Measurements from ENCODE around the gene EGFR.

EGFR gene

DNA sequence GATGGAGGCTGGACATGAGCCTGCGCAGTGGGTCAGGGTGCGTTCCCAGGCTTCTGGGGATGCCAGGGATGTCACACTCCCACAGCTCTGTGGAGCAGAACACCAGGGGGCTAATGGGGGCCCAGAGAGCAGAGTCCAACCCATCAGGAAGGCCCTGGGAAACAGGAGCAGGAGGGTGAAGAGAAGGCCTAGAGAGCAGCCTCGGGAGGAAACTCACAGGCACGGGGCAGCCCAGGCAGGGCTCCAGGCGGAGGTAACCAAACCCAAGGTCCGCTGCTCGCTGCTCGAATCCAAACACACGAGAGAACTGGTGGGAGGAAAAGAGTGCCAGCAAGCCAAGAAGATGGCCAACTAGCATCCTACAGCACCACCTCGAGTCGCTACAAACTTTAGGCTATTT, 215.6 kb downstream of the EGFR start:
- no peak for DNase-seq

DNA sequence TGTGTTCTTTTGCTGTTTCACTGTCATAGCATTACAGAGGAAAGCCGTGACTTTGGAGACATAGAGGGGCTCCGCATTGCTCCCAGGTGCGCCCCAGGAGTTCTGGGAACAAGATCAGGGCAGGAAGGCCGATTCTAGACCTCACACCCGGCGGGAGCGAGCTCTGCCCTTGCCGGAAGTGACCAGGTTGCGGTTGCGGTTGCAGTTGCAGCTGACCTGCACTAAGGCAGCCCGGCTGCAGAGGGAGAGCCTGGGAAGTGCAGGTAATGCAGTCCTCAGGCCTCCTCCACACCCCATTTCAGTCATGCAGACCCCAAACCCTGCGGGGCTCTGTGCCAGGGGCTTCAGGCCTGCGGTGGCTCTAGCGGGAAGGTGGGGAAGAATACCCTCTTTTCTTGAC, 216.3 kb downstream of the EGFR start:
- DNase-seq, result no peak

DNA sequence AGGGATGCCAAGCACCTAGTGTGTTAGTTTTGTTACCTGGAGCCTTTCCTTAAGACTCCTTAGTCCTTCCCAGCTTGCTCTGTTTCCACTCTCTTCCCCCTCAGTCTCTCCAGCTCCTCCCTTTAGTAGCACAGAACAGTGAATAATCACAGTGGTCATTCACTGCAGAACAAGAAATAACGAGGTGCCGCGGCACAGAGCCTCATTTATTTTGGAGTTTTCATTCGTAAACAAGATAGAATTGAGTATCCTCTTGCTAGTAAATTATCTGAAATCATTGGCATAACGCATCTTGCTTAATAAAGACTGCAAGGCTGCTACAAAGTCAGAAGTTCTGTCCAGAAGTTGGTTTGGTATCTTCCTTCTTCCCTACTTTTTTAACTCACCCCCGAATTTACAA, 217.0 kb downstream of the EGFR start:
- no peak for DNase-seq

DNA sequence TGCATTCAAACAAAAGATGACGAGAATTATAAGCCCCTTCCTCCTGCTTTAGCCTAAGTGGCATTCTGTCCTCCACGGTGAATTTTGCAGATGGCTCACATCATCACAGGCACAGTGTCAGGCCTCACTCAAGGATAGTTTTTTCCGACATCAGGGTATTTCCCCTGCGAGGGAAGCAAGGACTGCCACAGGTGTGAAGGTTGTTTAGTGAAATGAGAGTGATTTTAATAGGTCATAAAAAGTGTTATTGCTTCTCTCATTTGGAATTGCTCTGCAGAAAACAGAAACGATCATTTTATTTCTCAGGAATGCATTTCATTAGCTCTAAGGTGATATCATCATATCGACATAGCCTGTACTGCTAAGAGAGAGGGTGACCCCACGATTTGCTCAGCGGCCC, 217.7 kb downstream of the EGFR start:
- DNase-seq, result no peak

DNA sequence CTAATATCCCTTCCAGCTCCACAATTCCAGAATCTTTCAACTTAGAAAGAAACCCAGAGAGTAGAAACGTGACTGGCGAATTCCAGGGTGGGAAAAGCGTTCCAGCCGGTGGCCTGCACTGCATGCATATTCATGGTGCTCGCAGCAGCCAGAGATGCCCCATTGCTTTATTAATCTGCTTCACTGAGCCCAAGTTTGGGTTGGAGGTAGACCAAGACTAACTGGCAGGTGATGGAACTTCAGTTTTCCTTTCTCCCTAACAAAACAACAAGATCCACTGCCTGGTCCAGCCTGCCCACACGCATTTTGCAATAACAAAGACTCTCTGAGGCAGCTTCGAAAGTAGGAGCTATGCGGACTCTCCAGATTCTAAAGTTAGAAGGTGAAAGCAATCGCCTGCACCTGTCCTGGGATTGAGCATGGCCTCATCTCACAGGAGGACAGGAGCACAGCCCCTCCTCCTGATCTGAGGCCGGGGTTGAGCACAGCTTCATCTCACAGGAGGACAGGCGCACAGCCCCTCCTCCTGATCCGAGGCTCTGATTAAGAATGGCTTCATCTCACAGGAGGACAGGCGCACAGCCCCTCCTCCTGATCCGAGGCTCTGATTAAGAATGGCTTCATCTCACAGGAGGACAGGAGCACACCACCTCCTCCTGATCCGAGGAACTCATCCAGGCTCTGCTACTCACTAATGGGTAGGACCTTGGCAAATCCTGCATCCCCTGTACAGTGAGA, 218.5 kb downstream of the EGFR start:
- DNase-seq, result no peak

DNA sequence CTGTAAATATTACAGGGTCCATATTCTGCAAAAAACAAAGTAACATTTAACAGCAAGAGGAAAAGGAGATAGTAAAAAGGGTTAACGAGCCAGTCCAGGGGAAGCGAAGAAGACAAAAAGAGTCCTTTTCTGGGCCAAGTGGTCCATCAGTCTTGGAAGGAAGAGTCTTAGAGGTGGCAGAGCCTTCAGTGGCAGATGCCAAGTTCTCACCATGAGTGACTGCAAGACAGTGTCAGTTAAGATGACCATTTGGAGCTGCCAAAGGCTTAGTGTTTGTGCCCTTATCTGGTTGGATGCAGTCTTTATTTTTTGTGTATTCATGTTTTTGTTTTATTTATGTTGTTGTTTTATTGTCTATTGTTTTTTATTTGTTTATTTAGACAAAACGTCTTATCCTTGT, 220.6 kb downstream of the EGFR start:
- DNase-seq, result no peak

DNA sequence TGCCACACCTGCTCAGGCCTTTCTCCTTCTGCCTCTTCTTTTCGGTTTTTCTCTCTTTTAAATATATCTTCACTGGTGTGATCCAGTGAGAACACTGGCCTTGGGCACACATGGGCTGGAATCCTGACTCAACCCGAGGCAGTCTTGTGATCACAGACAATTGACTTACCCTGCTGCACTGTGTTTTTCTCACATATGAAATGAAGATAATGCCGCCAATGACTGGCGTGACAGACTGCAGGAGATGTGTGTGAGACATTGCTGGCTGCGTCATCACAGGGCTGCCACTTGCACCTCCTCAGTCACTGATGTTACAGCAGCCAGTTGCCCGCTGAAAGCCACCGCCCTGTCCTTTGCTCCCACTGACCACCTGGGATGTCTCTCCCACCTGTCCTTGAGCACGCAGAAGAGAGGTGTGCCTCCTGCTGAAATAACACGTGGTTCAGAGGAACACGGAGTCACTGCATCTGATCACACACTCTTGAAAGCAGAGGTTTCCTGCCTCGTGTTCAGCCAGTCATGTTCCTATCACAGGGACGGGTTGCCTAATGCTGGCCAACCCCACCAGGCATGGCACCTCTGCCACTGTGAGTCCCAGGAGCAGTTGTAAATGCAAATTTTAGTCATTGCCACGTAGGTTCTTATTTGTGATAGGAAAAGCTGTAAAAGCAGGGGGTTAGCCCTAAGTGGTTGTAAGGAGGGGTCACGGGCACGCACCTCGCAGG, 221.8 kb downstream of the EGFR start:
- DNase-seq, result no peak

DNA sequence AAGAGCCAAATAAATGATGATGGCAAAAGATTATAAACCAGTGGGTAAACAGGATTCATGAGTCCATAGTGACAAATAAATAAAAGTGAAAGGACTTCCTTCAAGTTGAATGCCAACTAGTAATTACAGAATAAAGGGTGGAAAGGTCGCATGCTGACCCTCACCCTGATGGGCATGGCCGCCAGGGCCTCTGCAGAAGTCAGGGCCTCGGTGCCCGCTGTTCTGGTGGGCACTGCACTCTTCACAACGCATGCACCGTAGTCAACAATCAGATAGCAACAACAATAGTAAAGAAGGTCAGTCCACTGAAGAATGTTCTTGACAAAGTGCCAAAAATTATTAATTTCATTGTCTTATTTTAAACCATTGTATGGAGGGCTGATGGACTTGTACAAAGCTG, 223.1 kb downstream of the EGFR start:
- DNase-seq, result no peak

DNA sequence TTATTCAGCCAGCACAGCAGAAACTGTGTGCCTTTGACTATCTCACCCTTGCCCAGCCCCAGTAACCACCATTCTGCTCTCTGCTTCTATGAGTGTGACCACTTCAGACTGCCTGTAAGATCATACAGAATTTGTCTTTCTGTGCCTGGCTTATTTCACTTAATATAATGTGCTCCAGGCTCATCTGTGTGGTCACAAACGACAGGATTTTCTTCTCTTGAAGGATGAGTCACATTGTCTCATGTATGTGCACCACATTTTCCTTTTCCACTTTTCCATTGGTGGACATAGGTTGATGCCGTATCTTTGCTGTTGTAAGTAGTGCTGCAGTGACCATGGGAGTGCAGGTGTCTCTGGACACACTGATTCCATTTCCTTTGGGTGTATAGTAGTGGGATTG, 223.8 kb downstream of the EGFR start:
- no peak for DNase-seq

DNA sequence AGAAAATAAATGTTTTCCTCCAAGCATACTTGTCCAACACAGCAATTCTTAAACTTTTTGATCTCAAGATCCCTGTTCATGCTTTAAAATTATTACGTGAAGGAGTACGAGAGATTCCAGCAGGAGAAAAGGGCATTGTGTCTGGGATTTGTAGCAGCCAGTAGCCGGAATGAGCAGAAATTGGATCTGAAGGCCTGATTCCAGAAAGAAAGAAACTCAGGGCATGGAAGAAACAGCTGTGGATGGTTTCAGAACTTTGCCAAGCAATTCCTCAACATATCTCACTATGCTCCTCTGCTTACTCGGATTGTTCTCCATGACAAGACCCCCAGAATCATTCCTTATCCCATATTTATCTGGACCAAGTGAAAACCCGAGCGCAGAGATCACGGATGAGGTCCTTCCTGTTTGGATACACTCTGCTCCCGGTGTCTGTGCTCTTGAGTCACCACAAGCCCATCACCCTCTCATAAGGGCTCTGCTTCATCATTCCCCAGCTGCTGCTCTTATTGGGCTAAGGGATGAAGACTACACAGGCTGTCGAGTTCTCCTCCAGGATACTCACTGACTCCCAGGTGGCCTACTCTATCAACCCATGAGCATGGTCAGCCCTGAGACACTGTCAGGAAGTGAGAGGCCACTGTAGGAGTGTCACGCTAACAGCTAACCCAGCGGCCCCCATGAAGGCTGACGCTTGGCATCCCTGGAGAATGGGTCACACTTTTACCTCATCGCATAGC, 225.4 kb downstream of the EGFR start:
- no peak for DNase-seq

DNA sequence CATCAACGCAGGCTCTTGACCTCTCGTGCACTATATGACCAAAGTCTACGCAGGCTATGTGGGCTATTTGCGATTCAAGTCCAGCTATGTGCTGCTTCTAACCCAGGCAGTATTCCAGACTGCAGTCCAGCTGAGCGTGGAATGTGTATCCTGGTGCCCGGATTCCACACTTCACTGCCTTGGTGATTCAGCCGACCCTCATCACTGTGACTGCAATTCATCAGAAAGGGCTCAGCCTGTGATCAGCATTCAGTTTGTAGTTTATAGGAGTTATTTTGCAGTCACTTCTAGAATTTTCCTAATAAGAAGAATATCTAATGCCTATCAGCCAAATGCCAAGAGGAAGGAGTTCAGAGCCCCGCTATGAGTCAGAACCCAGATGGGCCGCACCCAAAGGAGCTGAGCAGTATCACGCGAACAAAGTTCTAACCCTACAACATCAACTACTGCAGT, 226.5 kb downstream of the EGFR start:
- no peak for DNase-seq

DNA sequence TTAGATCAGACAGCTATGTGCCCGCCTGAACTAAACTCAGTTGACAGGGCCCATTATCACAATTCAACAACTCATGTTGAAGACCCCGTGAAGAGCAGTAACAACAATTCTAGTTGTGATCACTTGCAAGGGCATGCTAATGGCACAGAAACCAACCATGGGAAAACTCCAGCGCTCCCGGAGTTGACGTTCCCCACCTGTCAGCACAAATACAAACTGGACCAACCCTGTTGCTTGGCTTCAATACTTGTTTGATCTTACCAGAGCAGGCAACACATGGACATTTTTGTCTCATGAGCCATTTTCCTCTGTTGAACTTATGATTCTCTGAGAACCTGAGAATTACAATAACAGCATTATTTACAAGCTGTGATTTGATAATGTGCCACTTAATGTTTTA, 227.4 kb downstream of the EGFR start:
- no peak for DNase-seq

DNA sequence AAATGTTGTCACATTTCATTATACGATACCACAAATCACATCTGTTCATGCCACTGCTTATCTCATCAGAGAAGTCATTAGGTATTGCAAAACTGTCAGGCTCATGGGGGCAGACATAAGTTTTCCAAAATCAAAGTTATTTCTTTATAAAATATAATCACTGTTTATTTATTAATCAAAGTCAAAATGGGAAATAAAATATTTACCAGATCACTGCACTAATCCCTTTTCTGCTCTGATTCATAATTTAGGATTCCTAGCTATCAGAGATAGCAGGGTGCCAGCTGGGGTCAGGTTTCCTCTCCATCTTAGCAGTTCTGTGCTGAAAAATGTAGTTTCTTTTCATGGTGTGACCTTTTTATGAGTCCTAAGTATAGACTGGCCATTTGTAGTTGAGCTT, 228.6 kb downstream of the EGFR start:
- DNase-seq, result no peak

DNA sequence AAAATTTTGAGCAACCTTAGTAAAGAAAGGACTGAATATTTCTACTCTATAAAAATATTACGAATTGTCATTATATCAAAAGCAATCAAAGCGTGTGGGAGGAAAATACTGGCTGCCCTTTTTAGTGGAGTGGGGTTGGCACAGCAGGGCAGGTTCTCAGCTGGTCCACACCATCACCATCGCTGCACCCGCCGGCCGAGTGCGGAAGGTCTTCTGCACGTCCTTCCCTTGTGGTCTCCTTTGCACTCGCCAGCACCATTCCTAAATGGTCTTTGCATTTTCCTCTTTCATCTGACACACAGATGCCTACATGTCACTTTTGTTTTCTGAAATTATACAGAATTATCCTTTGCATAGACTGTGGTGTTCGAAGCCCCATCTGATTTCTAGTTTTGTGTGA, 229.7 kb downstream of the EGFR start:
- no peak for DNase-seq

DNA sequence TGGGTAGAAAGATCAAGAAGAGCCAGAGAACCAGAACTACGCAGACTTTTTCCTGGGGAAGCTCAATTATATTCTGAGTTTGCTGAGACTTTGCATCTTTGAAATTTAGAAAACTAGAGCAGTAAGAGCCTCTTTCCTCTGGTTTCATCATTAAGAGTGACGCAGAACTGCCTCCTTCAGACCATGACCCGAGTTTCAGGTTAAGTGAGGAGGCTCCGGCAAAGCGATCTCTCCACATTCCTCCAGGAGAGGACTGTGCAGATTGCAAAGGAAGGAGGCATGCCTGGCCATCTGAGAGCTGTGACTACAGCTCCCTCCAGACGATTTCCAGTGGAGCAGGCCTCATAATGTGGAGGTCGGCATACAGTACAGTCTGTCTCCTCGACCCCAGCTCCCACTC, 230.5 kb downstream of the EGFR start:
- no peak for DNase-seq

DNA sequence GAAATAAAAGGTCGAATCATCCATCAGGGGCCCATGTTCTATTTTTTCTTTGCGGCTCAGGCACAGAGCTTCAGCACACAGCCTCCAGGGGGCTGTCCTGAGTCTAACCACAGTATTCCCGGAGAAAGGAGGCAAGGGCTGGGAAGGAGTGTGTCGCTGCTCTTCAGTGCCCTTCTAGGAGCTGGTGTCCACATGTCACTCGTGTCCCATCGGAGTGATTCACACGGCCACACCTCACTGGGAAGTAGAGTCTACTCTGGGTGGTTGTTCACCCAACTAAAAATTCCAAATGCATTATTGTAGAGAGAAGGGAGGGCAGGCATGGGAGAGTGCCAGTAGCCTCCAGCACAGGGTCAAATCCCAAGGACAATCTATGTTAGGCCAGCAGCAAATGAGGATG, 231.5 kb downstream of the EGFR start:
- no peak for DNase-seq

DNA sequence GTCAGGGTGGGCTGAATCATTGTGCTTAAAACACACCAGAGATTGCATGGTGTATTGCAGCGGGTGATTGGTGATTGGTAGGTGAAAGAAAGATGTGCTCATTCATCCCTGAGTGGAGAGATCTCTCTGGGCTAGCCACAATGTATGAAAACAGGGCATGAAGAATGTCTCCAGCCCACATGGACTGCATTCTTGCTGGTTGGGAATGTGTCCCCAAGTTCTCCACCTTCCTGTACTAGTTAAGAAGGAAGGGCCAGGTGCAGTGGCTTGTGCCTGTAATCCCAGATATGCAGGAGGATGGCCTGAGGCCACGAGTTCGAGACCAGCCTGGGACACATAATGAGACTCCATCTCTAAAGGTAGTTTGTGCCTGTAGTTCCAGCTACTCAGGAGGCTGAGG, 232.5 kb downstream of the EGFR start:
- no peak for DNase-seq

DNA sequence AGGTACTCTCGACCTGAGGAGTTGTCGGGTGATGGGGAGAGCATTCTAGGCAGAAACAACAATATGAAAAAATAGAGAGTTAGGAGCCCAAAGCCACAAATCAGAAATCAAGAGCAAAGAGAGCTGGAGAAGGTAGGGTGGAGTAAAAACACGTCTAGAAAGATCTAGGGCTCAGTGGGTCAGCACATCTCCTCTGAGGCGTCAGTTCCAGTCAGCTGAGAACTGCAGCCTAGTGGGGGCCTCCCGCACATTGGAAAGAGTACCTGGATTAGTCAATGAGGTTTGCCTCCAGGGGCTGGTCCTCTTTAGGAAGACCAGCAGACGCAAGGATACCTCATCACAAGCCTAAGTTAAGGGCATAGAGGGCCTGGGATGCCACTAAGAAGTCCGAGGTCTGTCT, 233.1 kb downstream of the EGFR start:
- DNase-seq, result no peak

DNA sequence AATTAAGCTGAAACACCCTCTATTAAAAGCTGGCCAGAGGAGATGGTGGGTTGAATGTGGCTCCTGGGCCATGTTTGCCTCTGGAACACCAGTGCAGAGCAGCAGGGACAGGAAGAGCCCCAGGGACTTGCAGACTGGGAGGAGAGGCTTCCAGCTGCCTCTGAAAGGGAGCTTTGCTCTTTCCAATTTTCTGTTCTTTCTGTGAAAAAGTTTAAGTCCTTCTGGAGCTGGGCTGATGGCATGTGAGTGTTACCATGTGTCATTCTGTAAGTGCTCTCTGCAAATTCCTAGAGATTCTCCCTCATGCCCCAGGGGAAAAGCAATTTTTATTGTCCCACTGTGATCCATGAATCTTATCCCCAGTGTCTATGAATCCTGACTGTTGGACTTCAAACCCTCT, 233.6 kb downstream of the EGFR start:
- no peak for DNase-seq

DNA sequence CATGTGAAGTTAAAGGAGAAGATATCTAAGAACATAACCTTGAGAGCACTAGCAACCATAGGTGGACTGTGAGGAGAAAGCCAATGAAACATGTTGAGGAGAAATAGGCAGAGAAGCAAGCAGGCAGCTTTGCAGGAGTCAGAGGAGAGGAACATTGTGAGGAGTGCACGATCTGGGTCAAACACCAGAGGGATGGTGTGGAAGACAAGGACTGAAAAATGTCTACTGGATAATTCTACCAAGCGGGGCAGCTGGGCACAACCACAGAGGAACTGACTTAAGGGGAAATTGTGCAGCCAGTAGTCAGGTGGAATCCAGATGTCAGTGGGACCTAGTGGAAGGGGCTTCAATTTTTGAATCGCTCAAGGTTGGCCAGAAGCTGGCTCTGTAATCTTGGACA, 234.4 kb downstream of the EGFR start:
- no peak for DNase-seq

DNA sequence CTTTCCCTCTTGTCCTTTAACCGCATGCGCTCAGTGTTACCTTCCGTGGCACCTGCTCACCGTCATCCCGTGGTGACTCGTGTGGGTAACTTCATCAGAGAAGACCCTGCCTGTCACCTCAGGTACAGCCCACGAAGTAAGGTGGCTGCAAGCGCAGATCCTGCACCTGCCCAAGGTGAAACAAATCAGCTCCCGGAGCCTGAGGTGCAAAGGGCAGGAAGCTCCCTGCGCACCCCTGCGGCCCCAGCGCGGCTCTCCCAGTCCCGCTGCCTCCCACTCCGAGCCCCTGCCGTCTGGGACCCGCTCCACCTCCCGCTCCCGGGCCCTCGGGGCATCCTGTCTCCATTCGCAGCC, 235.4 kb downstream of the EGFR start:
- DNase-seq, result no peak

DNA sequence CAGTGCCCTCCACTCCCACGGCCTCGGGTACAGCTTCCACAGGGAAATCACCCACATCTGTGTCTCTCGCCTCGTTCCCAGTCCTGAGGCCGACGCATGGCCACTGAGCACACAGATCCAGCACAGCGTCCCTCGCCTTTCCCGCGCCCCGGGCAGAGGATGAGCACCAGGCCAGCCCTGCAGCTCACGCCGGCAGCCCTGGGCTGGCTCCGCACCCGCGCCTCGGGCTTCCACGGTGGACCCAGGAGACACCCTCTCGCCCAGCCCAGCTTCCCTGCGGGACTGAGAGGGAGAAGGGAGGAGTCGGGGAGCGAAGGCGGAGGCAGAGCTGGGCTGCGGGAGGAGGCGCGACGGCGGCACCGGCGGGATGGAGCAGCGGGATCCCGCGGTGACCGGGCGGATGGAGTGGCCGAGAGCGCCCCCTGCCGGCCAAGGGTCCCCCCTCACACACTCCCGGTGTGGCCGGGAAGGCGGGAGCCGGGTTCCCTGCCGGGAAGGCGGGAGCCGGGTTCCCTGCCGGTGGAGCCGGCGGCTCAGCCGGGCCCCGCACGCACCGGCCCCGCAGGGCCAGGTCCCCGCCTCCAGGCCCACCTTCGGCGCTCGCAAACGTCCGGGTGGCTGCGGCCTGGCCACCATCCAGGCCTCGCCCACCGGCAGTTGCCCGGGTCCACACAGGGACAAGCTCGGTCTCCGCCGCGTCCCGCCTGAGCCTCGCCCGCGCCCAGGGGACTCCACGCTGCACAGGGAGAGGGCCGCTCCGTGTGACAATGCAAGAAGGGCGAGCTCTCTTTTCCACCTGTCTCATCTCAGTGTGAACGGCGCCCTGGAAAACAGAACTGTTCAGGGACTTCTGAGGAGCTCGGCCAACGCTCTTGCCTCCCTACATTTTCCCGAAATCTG, 236.0 kb downstream of the EGFR start:
- no peak for DNase-seq

Data from NCI-H1417 treated with DMSO at 0.1 percent for 48 hours (cell line).